AG08395 (cell line): ENCODE results near the gene GPR158.
"Not testable (repeated sequence)": the region's sequence is repeated elsewhere in the genome, so short reads cannot be mapped to it uniquely, and the experiment has no call there.

Experiments used
- DNase-seq: peaks from one replicate; pipeline ENCODE4 v3.0.0; 2012; ENCODE audit warnings: mixed read lengths, low spot score

Gene GPR158

GRCh38 chr10:25297466-25297865 is 122.7 kb downstream of the GPR158 start:
- no peak for DNase-seq

GRCh38 chr10:25300073-25300472 is 125.3 kb downstream of the GPR158 start:
- no peak for DNase-seq

GRCh38 chr10:25304606-25305005 is 129.8 kb downstream of the GPR158 start:
- DNase-seq: no peak

GRCh38 chr10:25306386-25306785 is 131.6 kb downstream of the GPR158 start:
- DNase-seq: no peak

DNA sequence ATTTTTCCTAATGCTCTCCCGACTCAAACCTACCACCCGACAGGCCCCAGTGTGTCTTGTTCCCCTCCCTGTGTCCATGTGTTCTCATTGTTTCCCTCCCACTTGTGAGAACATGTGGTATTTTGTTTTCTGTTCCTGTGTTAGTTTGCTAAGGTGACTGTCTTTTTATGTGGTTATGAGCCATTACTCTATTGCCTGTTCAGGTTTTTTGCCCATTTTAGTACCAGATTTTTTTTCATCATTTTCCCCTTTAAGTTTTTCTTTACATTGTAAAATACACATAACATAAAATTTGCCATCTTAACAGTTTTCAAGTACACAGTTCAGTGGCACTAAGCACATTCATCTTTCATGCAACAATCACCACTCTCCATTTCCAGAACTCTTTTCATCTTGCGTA is 133.5 kb downstream of the GPR158 start:
- no peak for DNase-seq

GRCh38 chr10:25317596-25318211 is 142.9 kb downstream of the GPR158 start:
- not testable (repeated sequence) for DNase-seq

- no peak for DNase-seq
Observed at GRCh38 chr10:25327273-25327672, 152.5 kb downstream of the GPR158 start.

GRCh38 chr10:25328361-25328760 is 153.6 kb downstream of the GPR158 start:
- DNase-seq: no peak

GRCh38 chr10:25329587-25329986 is 154.8 kb downstream of the GPR158 start:
- not testable (repeated sequence) for DNase-seq

DNA sequence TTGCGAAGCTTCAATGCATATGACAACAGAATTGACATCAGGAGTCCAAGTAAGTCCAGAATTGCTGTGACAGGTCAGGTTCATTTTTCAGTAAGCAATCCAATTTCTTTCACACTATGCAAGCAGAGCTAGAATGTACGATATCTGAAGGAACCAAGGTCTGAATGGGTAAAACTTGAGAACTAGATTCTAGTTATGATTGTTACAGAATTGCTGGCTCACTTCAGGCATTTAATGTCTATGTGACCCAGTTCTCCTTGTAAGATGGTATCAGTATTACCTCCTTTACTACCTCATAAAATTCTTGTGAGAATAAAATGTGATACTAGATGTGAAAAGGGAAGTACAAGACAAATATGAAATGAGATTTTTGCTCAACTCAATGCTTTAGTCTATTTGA is 159.6 kb downstream of the GPR158 start:
- DNase-seq: no peak

DNA sequence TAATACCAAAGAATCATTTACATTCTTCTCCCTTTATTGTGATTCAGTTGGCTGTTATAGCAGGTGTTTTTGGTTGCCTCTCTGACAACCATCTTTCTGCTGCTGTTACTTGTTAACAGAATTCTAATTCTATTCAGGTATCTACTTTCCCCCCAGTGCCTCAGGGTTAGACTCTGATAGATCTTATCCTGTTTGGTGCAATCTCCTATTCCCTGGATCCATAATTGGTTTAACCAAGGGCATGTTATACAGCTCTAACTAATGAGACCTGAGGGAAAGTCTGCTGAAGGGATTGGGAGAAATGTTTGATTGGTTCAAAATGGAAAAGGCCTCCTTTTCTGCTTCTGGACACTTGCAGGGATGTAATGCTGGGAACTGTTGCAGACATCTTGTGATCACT is 161.5 kb downstream of the GPR158 start:
- DNase-seq: no peak

DNA sequence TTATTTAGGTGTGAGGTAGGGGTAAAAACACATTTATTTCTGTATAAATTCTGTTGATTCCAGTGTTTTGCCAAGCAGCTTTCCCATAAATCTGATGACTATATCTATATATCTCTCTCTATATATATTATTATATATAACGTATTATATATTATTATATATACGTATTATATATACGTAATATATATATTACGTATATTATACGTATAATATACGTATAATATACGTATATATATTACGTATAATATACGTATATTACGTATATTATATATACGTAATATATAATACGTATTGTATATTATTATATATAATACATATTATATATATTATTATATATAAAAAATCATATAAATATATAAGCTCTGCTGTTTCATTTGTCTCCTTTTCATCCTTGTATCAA is 163.5 kb downstream of the GPR158 start:
- DNase-seq: no peak

DNA sequence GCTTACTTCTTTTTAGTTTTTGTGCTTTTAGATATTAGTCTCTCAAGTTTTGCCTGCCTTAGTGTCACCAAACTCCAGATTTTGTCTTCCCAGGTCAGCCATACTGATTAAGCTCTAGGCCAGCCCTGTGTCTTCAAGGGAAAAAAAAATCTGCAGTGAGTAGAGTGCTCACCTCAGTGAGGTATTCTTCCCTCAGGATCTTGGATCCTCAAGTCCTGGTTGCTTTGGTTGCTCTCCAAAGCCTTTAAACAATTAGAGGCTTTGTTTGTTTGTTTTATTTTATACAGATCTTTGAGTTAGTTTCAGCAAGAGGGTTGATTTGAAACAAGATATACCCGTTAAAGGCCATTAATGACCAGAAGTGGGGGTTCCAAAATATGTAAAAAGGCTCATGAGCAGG is 165.2 kb downstream of the GPR158 start:
- DNase-seq: no peak

DNA sequence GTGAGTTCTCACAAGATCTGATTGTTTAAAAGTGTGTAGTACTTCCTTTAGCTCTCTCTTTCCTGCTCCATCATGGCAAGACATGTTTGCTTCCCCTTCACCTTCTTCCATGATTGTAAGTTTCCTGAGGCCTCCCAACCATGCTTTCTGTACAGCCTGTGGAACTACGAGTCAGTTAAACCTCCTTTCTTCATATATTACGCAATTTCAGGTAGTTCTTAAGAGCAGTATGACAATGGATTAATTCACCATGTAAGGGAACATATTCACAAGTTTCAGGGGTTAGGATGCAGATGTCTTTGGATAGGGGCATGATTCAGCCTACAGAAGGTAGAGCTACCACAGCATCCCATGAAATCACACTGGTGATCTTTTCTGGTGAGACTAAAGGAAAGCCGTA is 174.7 kb downstream of the GPR158 start:
- no peak for DNase-seq

DNA sequence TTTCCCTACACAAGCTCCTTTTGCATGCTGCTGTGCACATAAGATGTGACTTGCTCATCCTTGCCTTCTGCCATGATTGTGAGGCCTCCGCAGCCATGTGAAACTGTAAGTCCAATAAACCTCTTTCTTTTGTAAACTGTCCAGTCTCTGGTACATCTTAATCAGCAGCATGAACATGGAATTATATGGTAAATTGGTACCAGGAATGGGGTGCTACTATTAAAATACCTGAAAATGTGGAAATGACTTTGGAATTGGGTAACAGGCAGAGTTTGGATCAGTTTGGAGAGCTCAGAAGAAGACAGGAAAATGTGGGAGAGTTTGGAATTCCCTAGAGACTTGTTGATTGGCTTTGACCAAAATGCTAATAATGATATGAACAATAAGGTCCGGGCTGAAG is 181.8 kb downstream of the GPR158 start:
- no peak for DNase-seq

DNA sequence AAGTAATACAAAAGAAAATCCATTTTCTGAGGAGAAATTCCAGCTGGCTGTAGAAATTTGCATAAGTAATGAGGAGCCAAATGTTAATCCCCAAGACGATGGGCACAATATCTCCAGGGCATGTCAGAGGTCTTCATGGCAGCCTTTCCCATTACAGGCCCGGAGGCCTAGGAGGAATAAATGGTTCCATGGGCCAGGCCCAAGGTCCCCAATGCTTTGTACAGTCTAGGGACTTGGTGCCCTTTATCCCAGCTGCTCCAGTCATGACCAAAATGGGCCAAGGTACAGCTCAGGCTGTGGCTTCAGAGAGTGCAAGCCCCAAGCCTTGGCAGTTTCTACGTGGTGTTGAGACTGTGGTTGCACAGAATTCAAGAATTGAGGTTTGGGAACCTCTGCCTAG is 182.5 kb downstream of the GPR158 start:
- DNase-seq: no peak

DNA sequence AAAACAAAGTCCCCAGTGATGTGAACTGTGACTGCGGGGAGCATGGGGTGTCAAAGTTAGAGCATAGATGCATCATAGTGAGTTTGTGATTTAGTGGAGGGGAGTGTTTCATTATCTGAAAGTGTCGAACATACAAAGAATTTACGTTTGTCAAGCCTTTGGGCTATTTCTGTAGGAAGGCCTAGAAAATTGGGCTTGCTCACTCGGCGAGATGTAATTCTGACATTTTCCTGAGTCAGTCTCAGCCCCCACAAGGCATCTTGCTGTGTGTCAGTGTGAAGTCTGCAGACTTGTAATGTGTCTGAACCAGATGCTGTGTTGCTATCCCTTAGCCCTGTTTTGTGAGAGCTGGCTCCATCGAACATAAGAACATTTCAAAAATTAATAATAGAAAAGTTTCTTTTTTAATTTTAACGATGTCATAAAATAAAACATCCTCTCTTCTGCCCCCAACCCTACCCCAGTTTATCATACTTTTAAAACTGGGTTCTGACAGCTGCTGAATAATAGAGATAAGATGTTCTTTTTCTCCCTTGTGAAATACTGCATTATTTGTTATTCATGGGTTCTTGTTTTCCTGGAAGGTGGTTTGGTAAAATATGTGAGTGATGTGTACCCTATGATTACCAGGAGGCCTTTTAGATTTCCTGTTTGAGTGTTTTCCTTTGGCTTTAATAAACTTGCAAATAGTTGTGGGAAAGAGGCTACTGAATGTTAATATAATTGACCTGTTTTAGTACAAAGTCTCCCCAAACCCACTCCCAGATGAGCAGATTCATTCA is 207.4 kb downstream of the GPR158 start:
- no peak for DNase-seq

GRCh38 chr10:25382901-25383300 is 208.1 kb downstream of the GPR158 start:
- DNase-seq: not testable (repeated sequence)

DNA sequence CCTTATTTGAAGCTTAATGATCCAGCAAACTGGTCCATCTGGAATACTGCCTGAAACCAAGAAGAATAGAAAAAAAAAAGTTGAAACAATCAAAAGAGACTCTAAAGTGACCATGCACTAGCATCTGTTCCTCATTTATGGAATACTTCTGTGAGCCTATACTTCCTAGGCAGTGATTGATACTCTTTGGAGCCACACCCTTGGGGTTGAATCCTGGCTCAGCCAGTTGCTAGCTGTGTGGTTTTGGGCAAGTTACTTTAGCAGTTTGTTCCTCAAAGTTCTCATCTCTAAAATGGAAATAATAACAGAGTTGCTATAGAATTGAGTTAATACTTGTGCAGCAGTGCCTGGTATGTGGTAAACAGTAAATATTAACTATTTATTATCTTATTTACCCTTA is 208.9 kb downstream of the GPR158 start:
- no peak for DNase-seq

GRCh38 chr10:25384618-25385017 is 209.8 kb downstream of the GPR158 start:
- no peak for DNase-seq

- no peak for DNase-seq
Observed at GRCh38 chr10:25388188-25388861, 213.5 kb downstream of the GPR158 start.

- no peak for DNase-seq
Observed at GRCh38 chr10:25388862-25389206, 214.0 kb downstream of the GPR158 start.

GRCh38 chr10:25390733-25391132 is 215.9 kb downstream of the GPR158 start:
- no peak for DNase-seq
